Gastrocnemius medialis (tissue), 4 donors: ENCODE results near the gene SORCS1.

Source experiments
- POLR2A ChIP-seq, 2 donors: fragments of 450-650 bp; IDR thresholded peaks; one replicate each; pipeline ENCODE4 v1.6.1; 2017; ENCODE audit warnings: antibody characterized with exemption in 2 of 2, mild to moderate bottlenecking in 2 of 2, moderate library complexity in 2 of 2
- TF ChIP-seq, protein P1 (sequence below), 5 experiments: fragments of 450-650 bp in 3 of 5; fragments of 200-600 bp in 2 of 5; sonication (generic) in 2 of 5; IDR thresholded peaks in 4 of 5; conservative IDR thresholded peaks in 1 of 5; 1 replicate in 4 of 5; 2 replicates in 1 of 5; pipeline ENCODE4 v1.5.1; 2016 to 2019; ENCODE audit warnings: antibody characterized with exemption in 5 of 5, mild to moderate bottlenecking in 3 of 5, moderate library complexity in 3 of 5

DNA sequence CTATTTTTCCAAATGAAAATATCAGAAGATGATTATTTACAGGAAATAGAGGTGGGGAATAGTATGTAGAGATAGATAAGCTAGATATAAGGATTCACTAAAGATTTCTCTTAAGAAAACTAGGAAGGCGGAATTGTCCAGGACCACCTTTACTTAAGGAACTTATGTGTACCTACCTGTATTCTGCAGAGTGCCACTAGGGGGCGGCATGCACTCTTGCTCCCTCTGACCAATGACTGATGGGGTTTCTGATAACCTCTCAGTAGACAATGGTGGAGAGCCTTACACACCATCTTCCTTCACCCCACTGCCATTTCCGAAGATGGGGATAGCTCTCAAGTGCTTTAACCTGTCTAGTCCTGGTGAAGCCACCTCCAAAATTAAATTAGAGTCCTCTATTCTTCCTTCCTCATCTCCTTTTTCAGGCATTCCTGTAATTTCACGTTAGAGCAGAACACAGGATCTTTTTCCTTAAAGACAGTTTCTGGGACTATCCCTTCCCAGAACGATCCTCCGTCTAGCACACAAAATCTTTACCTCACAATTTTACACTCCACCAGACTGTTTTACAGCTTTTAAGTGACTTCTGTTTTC lies 453.1 kb downstream of the SORCS1 start:
- TF ChIP-seq, protein P1, sequence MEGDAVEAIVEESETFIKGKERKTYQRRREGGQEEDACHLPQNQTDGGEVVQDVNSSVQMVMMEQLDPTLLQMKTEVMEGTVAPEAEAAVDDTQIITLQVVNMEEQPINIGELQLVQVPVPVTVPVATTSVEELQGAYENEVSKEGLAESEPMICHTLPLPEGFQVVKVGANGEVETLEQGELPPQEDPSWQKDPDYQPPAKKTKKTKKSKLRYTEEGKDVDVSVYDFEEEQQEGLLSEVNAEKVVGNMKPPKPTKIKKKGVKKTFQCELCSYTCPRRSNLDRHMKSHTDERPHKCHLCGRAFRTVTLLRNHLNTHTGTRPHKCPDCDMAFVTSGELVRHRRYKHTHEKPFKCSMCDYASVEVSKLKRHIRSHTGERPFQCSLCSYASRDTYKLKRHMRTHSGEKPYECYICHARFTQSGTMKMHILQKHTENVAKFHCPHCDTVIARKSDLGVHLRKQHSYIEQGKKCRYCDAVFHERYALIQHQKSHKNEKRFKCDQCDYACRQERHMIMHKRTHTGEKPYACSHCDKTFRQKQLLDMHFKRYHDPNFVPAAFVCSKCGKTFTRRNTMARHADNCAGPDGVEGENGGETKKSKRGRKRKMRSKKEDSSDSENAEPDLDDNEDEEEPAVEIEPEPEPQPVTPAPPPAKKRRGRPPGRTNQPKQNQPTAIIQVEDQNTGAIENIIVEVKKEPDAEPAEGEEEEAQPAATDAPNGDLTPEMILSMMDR (IDR thresholded peaks at IDR 0.05 in 4 of 5, conservative IDR thresholded peaks at IDR 0.05 in 1 of 5): peak in 3 of 5 experiments; percentile 13 to 44 (median 22)
- TF ChIP-seq POLR2A (IDR thresholded peaks at IDR 0.05): no peak
